Breast epithelium (tissue), 4 donors: ENCODE data around the gene SCARB1. TPM values are rescaled to one million over a fixed set of nuclear protein-coding genes. Genes with fewer than 3 reads are reported as not detected.

ENCODE experiments used
- DNase-seq, 2 donors: peaks; one replicate each; pipeline ENCODE4 v3.0.0-alpha.2; 2019; ENCODE audit warnings: low spot score in 2 of 2
- H3K27ac ChIP-seq, 2 donors: fragments of 200-600 bp; sonication (generic) in 1 of 2; one replicate each; pipeline ENCODE4 v1.5.1; 2016 to 2019; ENCODE audit warnings: mild to moderate bottlenecking in 1 of 2
- H3K27me3 ChIP-seq, 2 donors: fragments of 200-600 bp; sonication (generic) in 1 of 2; one replicate each; pipeline versions ENCODE4 v1.5.1 to v1.6.0; 2017 to 2019; ENCODE audit warnings: control low read depth in 1 of 2, mild to moderate bottlenecking in 1 of 2
- H3K36me3 ChIP-seq: fragments of 200-600 bp; one replicate; pipeline ENCODE4 v1.5.1; 2019
- H3K4me1 ChIP-seq, 2 donors: fragments of 200-600 bp; sonication (generic); one replicate each; pipeline ENCODE4 v1.5.1; 2016 to 2019; ENCODE audit warnings: control low read depth in 1 of 2
- H3K4me3 ChIP-seq, 3 donors: fragments of 200-600 bp; sonication (generic); 1 replicate in 2 of 3; 2 replicates in 1 of 3; pipeline ENCODE4 v1.5.1; 2016 to 2019; ENCODE audit warnings: mild to moderate bottlenecking in 3 of 3, moderate library complexity in 2 of 3
- H3K9me3 ChIP-seq, 2 donors: fragments of 200-600 bp; sonication (generic) in 1 of 2; one replicate each; pipeline ENCODE4 v1.5.1; 2016 to 2019; ENCODE audit warnings: control low read depth in 1 of 2
- POLR2A ChIP-seq: fragments of 450-650 bp; IDR thresholded peaks from one replicate; pipeline ENCODE4 v1.6.1; 2016; ENCODE audit warnings: antibody characterized with exemption, mild to moderate bottlenecking, moderate library complexity
- POLR2AphosphoS5 ChIP-seq, 3 donors: sonication (generic); formaldehyde crosslinking; IDR thresholded peaks; one replicate each; pipeline ENCODE4 v1.6.1; 2017; ENCODE audit warnings: antibody characterized with exemption in 3 of 3
- intact Hi-C: fragments of 100-400 bp; cut with DNase I; formaldehyde crosslinking; loops from one replicate; pipeline ENCODE4 v1.15.1; 2023; ENCODE audit warnings: low total_unique reads
- total RNA-seq, 3 donors: library from RNA; depleted of rRNA; stranded (reverse); fragments of >200 nt; gene quantifications; one replicate each; pipeline ENCODE4 v1.1.0, GENCODE V29; 2016
- TF ChIP-seq, protein P1 (sequence below), 3 donors: fragments of 450-650 bp; IDR thresholded peaks; one replicate each; pipeline ENCODE4 v1.5.1; 2016 to 2017; ENCODE audit warnings: antibody characterized with exemption in 3 of 3, mild to moderate bottlenecking in 3 of 3, moderate library complexity in 3 of 3

Gene SCARB1
- total RNA-seq, 3 donors from 2014 or later, result 18.4 to 61.3 (median 20.2) TPM

DNA sequence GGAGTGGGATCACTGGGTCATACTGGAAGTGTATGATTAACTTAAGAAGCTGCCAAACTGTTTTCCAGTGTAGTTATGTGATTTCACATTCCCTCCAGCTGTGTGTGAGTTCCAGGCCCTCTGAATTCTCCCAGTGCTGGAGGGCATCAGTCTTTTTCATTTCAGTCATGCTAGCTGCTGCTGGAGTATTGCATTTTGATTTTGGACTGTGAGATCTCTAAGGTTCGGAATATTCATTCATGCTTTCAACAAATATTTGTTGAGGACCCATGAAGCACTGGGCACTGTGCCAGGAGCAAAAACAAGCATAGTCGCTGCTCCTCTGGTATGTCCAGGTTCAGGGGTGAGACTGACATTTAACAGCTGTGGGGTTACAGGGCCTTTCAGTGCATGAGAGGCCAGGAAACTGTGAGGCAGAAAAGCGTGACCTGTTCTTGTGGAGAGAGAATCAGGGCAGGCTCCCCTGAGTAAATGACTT lies 133.2 kb downstream of the SCARB1 start:
- H3K27me3 ChIP-seq, result no peaks in the 10 kb centered on the region
- no peak overlapping the region for H3K4me3 ChIP-seq
- DNase-seq, result no peak
- TF ChIP-seq, protein P1, sequence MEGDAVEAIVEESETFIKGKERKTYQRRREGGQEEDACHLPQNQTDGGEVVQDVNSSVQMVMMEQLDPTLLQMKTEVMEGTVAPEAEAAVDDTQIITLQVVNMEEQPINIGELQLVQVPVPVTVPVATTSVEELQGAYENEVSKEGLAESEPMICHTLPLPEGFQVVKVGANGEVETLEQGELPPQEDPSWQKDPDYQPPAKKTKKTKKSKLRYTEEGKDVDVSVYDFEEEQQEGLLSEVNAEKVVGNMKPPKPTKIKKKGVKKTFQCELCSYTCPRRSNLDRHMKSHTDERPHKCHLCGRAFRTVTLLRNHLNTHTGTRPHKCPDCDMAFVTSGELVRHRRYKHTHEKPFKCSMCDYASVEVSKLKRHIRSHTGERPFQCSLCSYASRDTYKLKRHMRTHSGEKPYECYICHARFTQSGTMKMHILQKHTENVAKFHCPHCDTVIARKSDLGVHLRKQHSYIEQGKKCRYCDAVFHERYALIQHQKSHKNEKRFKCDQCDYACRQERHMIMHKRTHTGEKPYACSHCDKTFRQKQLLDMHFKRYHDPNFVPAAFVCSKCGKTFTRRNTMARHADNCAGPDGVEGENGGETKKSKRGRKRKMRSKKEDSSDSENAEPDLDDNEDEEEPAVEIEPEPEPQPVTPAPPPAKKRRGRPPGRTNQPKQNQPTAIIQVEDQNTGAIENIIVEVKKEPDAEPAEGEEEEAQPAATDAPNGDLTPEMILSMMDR (IDR thresholded peaks at IDR 0.05), result no peak
- TF ChIP-seq POLR2A (no peak), POLR2AphosphoS5 (IDR thresholded peaks at IDR 0.05) (peak in 1 of 3 donors; percentile 28)
- H3K9me3 ChIP-seq, result no peaks in the 10 kb centered on the region
- H3K4me1 ChIP-seq, result peaks cover 0 to 6% of the 10 kb centered on the region in 2 donors
- peak overlapping the region; percentile 29 to 60 for H3K27ac ChIP-seq
- intact Hi-C loops, result no loop called here
- no peaks in the 10 kb centered on the region for H3K36me3 ChIP-seq

DNA sequence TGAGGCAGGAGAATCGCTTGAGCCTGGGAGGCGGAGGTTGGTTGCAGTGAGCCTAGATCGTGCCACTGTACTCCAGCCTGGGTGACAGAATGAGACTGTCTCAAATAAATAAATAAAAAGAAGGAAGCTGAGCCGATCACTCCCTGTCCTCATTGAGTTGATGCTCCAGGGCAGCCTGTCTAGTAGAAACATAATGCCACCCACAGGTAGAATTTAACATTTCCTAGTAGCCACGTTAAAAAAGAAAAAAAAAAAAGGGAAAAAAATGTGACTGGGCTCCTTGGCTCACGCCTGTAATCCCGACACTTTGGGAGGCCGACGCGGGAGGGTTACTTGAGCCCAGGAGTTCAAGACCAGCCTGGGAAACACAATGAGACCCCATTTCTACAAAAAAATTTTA lies 135.7 kb downstream of the SCARB1 start:
- DNase-seq, result no peak
- Histone ChIP-seq H3K4me3 (no peak overlapping the region), H3K9me3 (no peaks in the 10 kb centered on the region), H3K36me3 (no peaks in the 10 kb centered on the region), H3K27ac (peak overlapping the region; percentile 80 to 84), H3K4me1 (peaks cover 0 to 6% of the 10 kb centered on the region in 2 donors), H3K27me3 (no peaks in the 10 kb centered on the region)
- intact Hi-C loops, result no loop called here
- TF ChIP-seq, protein P1 (IDR thresholded peaks at IDR 0.05), result no peak
- TF ChIP-seq POLR2A (no peak), POLR2AphosphoS5 (IDR thresholded peaks at IDR 0.05) (no peak)

DNA sequence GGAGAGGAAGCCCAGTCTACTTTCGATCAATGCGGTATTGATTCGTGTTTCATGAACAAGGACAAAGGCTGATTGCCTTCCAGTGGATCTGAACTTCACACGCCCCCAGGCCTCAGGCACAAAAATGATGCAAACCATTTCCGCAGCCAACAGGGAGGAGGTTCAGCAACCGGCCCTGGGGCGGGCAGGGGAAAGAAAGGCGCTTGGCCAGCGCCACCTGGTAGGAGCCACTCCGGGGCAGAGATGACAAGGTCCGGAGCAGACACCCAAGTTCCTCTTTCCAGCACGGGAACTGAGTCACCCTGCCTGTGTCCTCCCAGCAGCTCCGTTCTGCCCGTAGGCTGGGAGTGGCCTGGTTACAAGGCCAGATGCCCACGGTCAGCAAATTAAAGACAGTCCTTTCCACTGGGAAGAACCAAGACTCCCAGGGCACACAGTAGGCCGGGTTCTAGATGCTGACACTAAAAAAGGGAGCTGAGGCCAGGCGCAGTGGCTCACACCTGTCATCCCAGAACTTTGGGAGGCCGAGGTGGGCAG lies 136.3 kb downstream of the SCARB1 start:
- DNase-seq, result peak; percentile 83 to 90
- TF ChIP-seq POLR2A, result no peak
- peak; percentile 81 to 87 (median 87) for TF ChIP-seq POLR2AphosphoS5 (IDR thresholded peaks at IDR 0.05)
- Histone ChIP-seq H3K27ac (peak overlapping the region; percentile 80 to 84), H3K9me3 (no peaks in the 10 kb centered on the region), H3K4me1 (peaks cover 0 to 6% of the 10 kb centered on the region in 2 donors), H3K4me3 (peak overlapping the region in 2 of 3 donors; percentile 2 to 9), H3K36me3 (no peaks in the 10 kb centered on the region), H3K27me3 (no peaks in the 10 kb centered on the region)
- intact Hi-C loops, result no loop called here

Other genes starting within 250 kb of the SCARB1 start
- 1,000 to 10,000 TPM; 1,552 to 1,797 (median 1,598) TPM for gene UBC, start 50.8 kb upstream of the SCARB1 start, total RNA-seq
- 10 to 100 TPM in 2 of 3 donors, 1 to 10 TPM in 1; 9.8 to 17.0 (median 13.8) TPM for gene DHX37, start 125.3 kb upstream of the SCARB1 start, total RNA-seq
- 1 to 10 TPM; 4.3 to 6.7 (median 5.0) TPM for gene BRI3BP, start 129.8 kb upstream of the SCARB1 start, total RNA-seq
- gene AACS, start 201.6 kb upstream of the SCARB1 start, total RNA-seq, result 10 to 100 TPM; 28.8 to 79.0 (median 33.7) TPM